ENCODE measurements around the gene SEPSECS.

The SEPSECS gene

GRCh38 chr4:25110527-25111329, 49.5 kb downstream of the SEPSECS start:
- DNase-seq (ENCODE audit: low read depth in 1 of 2, low spot score in 1 of 2), result no peak

GRCh38 chr4:25109511-25109910, 50.7 kb downstream of the SEPSECS start:
- no peak for DNase-seq (ENCODE audit: low read depth in 1 of 2, low spot score in 1 of 2)

- DNase-seq (ENCODE audit: low read depth in 1 of 2, low spot score in 1 of 2), result no peak
Observed at GRCh38 chr4:25108556-25108955, 51.7 kb downstream of the SEPSECS start.

GRCh38 chr4:25107827-25108516, 52.3 kb downstream of the SEPSECS start:
- DNase-seq (ENCODE audit: low read depth in 1 of 2, low spot score in 1 of 2), result no peak

- DNase-seq (ENCODE audit: low read depth in 1 of 2, low spot score in 1 of 2), result no peak
Observed at GRCh38 chr4:25106363-25107151, 53.7 kb downstream of the SEPSECS start.

- DNase-seq (ENCODE audit: low read depth in 1 of 2, low spot score in 1 of 2), result no peak
Observed at GRCh38 chr4:25104591-25104990, 55.7 kb downstream of the SEPSECS start.

- no peak for DNase-seq (ENCODE audit: low read depth in 1 of 2, low spot score in 1 of 2)
Observed at GRCh38 chr4:25103418-25103817, 56.8 kb downstream of the SEPSECS start.

- DNase-seq (ENCODE audit: low read depth in 1 of 2, low spot score in 1 of 2), result no peak
Observed at GRCh38 chr4:25101836-25102235, 58.4 kb downstream of the SEPSECS start.

- DNase-seq (ENCODE audit: low read depth in 1 of 2, low spot score in 1 of 2), result no peak
Observed at GRCh38 chr4:25100710-25101109, 59.5 kb downstream of the SEPSECS start.

GRCh38 chr4:25100021-25100555, 60.2 kb downstream of the SEPSECS start:
- no peak for DNase-seq (ENCODE audit: low read depth in 1 of 2, low spot score in 1 of 2)

- no peak for DNase-seq (ENCODE audit: low read depth in 1 of 2, low spot score in 1 of 2)
Observed at GRCh38 chr4:25098964-25099891, 61.0 kb downstream of the SEPSECS start.

- DNase-seq (ENCODE audit: low read depth in 1 of 2, low spot score in 1 of 2), result no peak
Observed at GRCh38 chr4:25096981-25097443, 63.2 kb downstream of the SEPSECS start.

- no peak for DNase-seq (ENCODE audit: low read depth in 1 of 2, low spot score in 1 of 2)
Observed at GRCh38 chr4:25096251-25096980, 63.8 kb downstream of the SEPSECS start.

GRCh38 chr4:25095837-25096236, 64.4 kb downstream of the SEPSECS start:
- no peak for DNase-seq (ENCODE audit: low read depth in 1 of 2, low spot score in 1 of 2)

GRCh38 chr4:25092139-25092538, 68.1 kb downstream of the SEPSECS start:
- no peak for DNase-seq (ENCODE audit: low read depth in 1 of 2, low spot score in 1 of 2)

- no peak for DNase-seq (ENCODE audit: low read depth in 1 of 2, low spot score in 1 of 2)
Observed at GRCh38 chr4:25090516-25090915, 69.7 kb downstream of the SEPSECS start.

- no peak for DNase-seq (ENCODE audit: low read depth in 1 of 2, low spot score in 1 of 2)
Observed at GRCh38 chr4:25089051-25089763, 71.0 kb downstream of the SEPSECS start.

GRCh38 chr4:25088093-25088952, 71.9 kb downstream of the SEPSECS start:
- no peak for DNase-seq (ENCODE audit: low read depth in 1 of 2, low spot score in 1 of 2)
